Gastroesophageal sphincter (tissue), 3 donors: ENCODE measurements around the gene DNAH17.

Experiments
- CTCF ChIP-seq, 4 experiments: fragments of 200-600 bp in 2 of 4; fragments of 450-650 bp in 2 of 4; sonication (generic) in 1 of 4; IDR thresholded peaks; one replicate each; pipeline ENCODE4 v1.5.1; 2017 to 2019; ENCODE audit warnings: antibody characterized with exemption in 4 of 4, mild to moderate bottlenecking in 2 of 4, moderate library complexity in 2 of 4
- EP300 ChIP-seq: sonication (generic); formaldehyde crosslinking; IDR thresholded peaks from one replicate; pipeline ENCODE4 v1.6.1; 2017; ENCODE audit warnings: antibody characterized with exemption, mild to moderate bottlenecking
- POLR2A ChIP-seq, 2 donors: fragments of 450-650 bp; IDR thresholded peaks; one replicate each; pipeline ENCODE4 v1.6.1; 2017; ENCODE audit warnings: antibody characterized with exemption in 2 of 2, mild to moderate bottlenecking in 2 of 2, moderate library complexity in 1 of 2
- POLR2AphosphoS5 ChIP-seq: sonication (generic); formaldehyde crosslinking; IDR thresholded peaks from one replicate; pipeline ENCODE4 v1.6.1; 2017; ENCODE audit warnings: antibody characterized with exemption

- TF ChIP-seq CTCF (IDR thresholded peaks at IDR 0.05), result no peak
- TF ChIP-seq POLR2A (IDR thresholded peaks at IDR 0.05), result no peak
- no peak for TF ChIP-seq POLR2AphosphoS5
- no peak for TF ChIP-seq EP300
Measured at GRCh38 chr17:78491236-78492115, 85.7 kb downstream of the DNAH17 start.
